Ureter (tissue), 1 donor: Measurements from ENCODE around the gene ACAT2. TPM values are rescaled to one million over a fixed set of nuclear protein-coding genes. Genes with fewer than 3 reads are reported as not detected.
"Not testable (repeated sequence)": the region's sequence is repeated elsewhere in the genome, so short reads cannot be mapped to it uniquely, and the experiment has no call there.

Experiments
- DNase-seq: peaks from one replicate; pipeline ENCODE4 v3.0.0-alpha.2; 2020; ENCODE audit warnings: low spot score
- total RNA-seq: library from RNA; stranded (reverse); gene quantifications from one replicate; pipeline ENCODE4 v1.2.4, GENCODE V29; 2023
- donor health status: DM: yes; HTN: yes; CAD: no.

ACAT2 gene
- total RNA-seq, 1 donor from 2014 or later, result 42.1 TPM

DNA sequence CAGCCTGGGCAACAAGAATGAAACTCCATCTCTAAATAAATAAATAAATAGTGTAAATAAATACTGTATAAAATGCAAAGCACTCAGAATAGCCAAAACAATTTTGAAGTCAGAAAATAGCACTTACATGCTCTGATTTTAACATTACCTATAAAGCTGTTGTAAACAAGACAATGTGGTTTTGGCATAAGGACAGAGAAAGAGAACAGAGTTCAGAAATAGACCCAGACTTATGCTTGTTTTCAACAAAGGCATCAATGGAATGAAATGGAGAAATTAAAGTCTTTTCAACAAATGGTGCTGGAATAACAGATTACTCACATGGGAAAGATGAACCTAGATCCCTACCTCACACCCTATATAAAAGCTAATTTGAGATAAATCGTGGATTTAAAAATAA, 10.4 kb downstream of the ACAT2 start:
- DNase-seq, result no peak

DNA sequence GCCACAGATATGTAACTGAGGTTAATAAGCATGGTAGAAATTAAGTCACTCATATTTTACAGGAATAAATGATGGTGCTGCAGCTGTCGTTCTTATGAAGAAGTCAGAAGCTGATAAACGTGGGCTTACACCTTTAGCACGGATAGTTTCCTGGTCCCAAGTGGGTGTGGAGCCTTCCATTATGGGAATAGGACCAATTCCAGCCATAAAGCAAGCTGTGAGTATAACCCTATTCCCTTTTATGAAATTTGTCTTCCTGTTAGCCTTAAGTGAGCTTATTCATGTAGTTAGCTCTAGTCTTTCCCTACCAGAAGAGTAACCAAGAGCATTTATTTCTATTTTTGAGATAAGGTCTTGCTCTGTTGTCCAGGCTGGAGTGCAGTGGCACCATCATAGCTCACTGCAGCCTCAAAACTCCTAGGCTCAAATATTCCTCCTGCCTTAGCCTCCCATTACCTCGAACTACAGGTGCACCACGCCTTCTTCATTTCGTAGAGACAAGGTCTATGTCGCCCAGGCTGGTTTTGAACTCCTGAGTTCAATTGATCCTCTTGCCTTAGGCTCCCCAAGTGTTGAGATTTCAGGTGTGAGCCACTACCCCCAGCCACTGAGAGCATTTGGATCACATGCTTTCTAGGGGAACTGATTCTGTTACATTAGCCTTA, 15.5 kb downstream of the ACAT2 start:
- no peak for DNase-seq

DNA sequence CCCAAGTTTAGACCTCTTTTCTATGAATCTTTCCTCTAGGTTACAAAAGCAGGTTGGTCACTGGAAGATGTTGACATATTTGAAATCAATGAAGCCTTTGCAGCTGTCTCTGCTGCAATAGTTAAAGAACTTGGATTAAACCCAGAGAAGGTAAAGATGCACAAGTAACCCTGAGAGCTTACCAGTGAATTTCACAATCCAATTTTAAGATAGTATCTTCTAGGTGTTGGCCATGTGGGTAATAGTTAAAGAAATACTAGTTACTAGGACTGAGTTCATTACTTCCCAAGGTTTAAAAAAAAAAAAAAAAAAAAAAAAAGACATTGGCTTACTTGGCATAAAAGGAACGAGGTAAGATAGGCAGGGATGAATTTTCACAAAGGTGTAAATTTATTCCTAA, 16.3 kb downstream of the ACAT2 start:
- DNase-seq, result no peak

GRCh38 chr6:159778542-159779103, 16.8 kb downstream of the ACAT2 start:
- DNase-seq, result no peak

GRCh38 chr6:159788276-159788675, 26.4 kb downstream of the ACAT2 start:
- no peak for DNase-seq

GRCh38 chr6:159788753-159789376, 27.0 kb downstream of the ACAT2 start:
- peak; percentile 49 for DNase-seq

- DNase-seq, result peak; percentile 100
These were observed 27.7 kb downstream of the ACAT2 start, which contains the start of gene TCP1 for GRCh38 chr6:159789377-159790148. TCP1 (minus strand) TSS chr6:159789602; CDS start chr6:159789468, 134 bp downstream.

- DNase-seq, result peak; percentile 95
These were observed 28.5 kb downstream of the ACAT2 start, which contains the start of gene MRPL18 for GRCh38 chr6:159790149-159790955. MRPL18 (plus strand) TSS chr6:159790467; CDS start chr6:159790588, 121 bp downstream.

GRCh38 chr6:159790956-159791598, 29.2 kb downstream of the ACAT2 start:
- DNase-seq, result no peak

- not testable (repeated sequence) for DNase-seq
These were observed 33.1 kb downstream of the ACAT2 start for GRCh38 chr6:159794976-159795375.

DNA sequence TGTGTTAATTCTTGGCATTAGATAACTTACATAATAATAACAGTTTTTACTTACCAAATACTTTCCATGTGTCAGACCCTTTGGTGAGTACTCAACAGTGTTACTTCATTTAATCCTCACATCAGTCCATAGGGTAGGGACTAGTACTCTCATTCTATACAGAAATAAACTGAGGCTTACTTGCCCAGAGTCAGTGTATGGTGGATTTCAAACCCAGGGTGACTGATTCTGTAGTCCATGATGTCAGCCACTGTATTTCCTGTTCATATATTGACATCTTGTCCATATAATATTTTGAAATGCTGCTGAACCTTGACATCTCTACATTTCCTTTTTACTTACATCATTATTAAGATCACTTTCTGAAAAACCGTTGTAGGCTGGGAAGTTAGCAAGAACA, 35.7 kb downstream of the ACAT2 start:
- DNase-seq, result no peak

- DNase-seq, result no peak
These were observed 38.5 kb downstream of the ACAT2 start, which contains the start of gene PNLDC1 for GRCh38 chr6:159800141-159800865. PNLDC1 (plus strand) TSS chr6:159800276; CDS start chr6:159800308, 32 bp downstream.

GRCh38 chr6:159801935-159802334, 40.1 kb downstream of the ACAT2 start:
- DNase-seq, result no peak

DNA sequence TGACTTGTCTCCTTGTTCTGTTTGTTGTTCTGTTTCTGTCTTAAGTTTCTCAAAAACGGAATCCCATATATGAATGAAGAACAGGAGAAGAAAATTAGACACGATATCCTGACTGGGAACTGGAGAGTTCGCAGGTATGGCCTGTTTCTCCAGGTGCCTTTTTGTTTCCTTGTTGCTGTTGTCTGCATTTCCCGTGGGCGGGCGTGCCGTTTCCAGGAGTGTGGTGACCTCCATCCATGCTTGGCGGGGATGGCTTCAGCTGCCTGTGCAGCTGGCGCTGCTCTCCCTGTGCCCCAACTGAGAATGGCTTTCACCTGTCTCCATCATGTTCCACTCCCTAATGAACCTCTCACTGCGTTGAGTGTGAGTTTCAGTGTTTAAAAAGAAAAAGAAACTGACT, 42.7 kb downstream of the ACAT2 start:
- DNase-seq, result no peak

- no peak for DNase-seq
These were observed 43.7 kb downstream of the ACAT2 start for GRCh38 chr6:159805440-159806020.

DNA sequence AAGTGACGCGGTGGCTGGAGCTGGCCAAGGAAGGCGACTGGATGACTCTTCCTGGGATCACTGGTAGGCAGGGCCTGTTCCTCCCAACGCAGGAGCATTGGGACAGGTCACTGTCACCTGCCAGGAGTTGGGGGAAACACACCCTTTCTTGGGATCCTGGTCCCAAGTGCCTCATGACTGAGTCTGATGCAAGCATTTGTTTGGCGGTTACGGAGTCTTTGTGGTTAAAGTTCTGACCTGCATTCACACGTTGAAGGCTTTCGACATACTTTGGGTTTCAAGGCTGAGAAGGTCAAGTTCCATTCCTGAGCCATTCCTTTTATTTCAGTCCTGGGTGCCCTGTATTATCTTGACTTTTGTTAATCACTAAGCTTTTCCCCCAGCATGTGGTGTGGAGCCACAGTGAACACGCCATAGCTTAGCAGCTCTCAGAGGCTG, 44.2 kb downstream of the ACAT2 start:
- DNase-seq, result no peak

DNA sequence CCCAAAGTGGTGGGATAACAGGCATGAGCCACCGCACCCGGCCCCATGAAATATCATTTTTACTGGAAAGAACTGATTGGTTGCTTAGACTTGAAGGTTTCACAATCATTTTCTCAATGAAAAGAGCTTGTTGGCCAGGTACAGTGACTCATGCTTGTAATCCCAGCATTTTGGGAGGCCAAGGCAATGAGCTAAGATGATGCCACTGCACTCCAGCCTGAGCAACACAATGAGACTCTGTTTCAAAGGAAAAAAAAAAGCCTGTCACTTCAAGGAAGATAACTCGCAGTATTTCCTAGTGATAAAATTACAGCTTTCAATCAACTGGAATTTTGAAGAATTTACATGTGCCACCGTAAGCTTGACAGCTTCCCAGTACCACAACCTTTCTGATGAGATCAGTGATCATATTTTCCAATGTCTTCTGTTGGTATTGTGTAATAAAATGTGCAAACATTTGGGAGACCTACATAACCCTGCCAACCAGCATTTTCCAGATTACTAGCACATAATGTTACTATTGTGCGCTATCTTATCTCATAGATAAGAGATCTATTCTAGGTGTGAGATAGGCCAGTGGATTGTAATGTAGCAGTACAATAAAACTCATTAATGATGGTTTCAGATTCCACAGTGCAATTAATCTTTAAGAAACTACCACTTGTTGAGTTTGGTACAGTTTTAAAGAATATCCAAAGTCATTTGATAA, 45.5 kb downstream of the ACAT2 start:
- no peak for DNase-seq

GRCh38 chr6:159808647-159809046, 46.8 kb downstream of the ACAT2 start:
- DNase-seq, result no peak

- no peak for DNase-seq
These were observed 47.3 kb downstream of the ACAT2 start for GRCh38 chr6:159809149-159809548.
